ENCODE results near the gene UTS2B.

Gene UTS2B

GRCh38 chr3:191238321-191238817 lies 92.0 kb downstream of the UTS2B start:
- DNase-seq, result no peak

GRCh38 chr3:191237047-191237882 lies 93.1 kb downstream of the UTS2B start:
- DNase-seq, result no peak

GRCh38 chr3:191236646-191237045 lies 93.7 kb downstream of the UTS2B start:
- DNase-seq, result no peak

- DNase-seq, result no peak
Measured at GRCh38 chr3:191235331-191236314, 94.7 kb downstream of the UTS2B start.

- no peak for DNase-seq
Measured at GRCh38 chr3:191234216-191234615, 96.1 kb downstream of the UTS2B start.

GRCh38 chr3:191227541-191227940 lies 102.8 kb downstream of the UTS2B start:
- no peak for DNase-seq

GRCh38 chr3:191221638-191222037 lies 108.7 kb downstream of the UTS2B start:
- DNase-seq, result no peak

GRCh38 chr3:191220908-191221307 lies 109.4 kb downstream of the UTS2B start:
- DNase-seq, result no peak

- no peak for DNase-seq
Measured at GRCh38 chr3:191217301-191217700, 113.0 kb downstream of the UTS2B start.

Data from inflammatory macrophage (primary cell).